GM18517 (cell line): ENCODE results near the gene TLK2.
"Not testable (repeated sequence)": the region's sequence is repeated elsewhere in the genome, so short reads cannot be mapped to it uniquely, and the experiment has no call there.

ENCODE experiments used
- ATAC-seq: cut with Tn5 transposase; IDR thresholded peaks from one replicate; pipeline ENCODE4 v1.9.1; 2021; ENCODE audit warnings: mild to moderate bottlenecking, moderate library complexity; ENCODE audit not compliant: unreplicated experiment

TLK2 gene

DNA sequence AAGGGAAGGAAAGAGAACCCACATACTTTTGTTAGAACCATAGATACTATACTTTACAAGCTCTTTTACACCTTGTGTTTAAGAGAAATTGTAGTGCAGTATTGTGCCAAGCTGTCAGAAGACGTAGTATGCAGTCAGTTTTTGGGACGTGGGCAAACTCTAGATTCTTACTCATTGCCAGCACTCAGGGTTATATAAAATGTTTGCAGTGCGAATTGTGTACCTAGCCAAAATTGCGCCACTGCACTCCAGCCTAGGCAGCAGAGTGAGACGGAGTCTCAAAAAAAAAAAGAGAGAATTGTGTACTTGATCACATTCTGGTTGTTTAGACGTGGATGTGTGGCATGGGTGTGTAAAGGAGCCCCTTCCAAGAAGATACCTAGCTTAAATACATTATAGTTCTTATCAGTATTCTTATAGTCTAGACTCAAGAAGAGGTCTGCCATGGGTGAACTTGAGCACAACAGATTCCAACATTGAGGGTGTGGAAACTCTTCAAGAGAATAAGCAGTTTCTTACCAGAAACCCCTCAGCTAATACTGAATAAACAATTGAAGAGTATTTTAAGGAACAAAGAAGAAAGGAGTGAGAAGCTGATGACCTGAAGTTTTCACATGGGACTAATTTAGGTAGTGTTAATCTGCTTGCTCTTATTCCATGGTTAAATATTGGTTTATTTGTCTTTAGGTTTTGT lies 121.5 kb downstream of the TLK2 start:
- no peak for ATAC-seq

DNA sequence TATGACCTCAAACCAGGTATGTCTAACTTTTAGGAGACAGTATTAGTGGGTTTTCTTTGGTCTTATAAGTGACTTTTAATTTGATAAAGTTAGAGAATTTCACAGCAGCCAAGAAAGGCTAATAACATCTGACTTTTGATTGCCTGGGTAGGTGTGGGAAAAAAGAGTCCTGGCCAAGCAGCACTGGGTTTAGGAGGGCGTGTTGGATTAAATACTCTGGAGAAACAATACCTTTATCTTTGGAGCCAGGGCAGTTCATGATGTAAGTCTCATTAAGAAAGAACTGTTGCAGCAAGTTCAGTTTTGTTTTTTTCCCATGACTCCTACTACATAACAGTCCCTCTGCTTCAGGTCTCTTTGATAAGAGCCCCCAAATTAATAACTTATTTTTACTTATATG lies 122.2 kb downstream of the TLK2 start:
- ATAC-seq, result no peak

GRCh38 chr17:62601471-62601870 lies 122.8 kb downstream of the TLK2 start:
- ATAC-seq, result no peak

DNA sequence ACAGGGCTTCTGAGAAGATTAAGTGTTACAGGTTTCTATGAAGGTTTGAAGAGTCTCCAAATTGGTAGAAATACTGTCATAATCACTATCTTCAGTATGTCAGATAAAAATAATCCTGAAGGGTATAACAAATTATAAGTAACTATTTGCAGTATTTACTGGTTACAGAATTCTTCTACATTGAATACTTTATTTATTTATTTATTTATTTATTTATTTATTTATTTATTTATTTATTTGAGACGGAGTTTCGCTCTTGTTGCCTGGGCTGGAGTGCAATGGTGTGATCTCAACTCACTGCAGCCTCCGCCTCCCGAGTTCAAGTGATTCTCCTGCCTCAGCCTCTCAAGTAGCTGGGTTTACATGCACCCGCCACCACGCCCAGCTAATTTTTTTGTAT lies 125.2 kb downstream of the TLK2 start:
- ATAC-seq, result not testable (repeated sequence)

GRCh38 chr17:62605588-62605987 lies 127.0 kb downstream of the TLK2 start:
- no peak for ATAC-seq

DNA sequence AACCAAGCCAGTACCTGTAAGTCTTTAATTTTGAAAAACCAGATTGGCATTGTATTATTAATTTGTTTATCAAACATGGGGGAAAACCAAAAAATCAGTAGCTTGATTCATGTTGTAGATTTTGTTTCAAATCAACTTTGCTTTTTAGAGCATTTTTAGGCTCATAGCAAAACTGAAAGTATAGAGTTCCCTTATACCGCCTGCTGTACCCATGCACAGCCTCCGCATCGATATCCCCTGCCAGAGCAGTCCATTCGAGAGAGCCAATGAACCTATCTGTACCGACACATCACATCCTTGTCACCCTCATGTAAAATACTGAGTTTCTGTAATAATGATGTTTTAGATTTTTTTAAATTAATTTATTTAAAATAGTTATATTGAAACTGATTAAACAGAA lies 132.7 kb downstream of the TLK2 start:
- ATAC-seq, result peak; percentile 78

DNA sequence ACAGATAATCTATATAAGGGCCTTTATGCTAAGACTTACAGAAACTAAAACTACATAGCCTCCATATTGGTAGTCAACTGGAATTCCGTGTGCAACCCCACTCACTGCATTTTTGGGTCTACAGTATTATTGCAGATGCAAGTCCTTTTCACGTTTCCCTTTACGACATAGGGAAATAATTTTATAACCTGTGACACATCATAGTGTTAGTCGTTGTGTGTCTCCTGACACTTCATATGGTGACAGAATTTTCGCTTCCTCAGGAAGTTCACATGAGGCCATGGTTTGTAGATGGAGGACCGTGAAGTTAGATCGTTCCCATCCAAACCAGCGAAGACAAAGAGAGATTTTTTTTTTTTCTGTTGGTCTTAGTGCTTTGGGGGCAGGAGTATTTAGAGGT lies 133.1 kb downstream of the TLK2 start:
- peak; percentile 15 for ATAC-seq

GRCh38 chr17:62612289-62612688 lies 133.7 kb downstream of the TLK2 start:
- ATAC-seq, result not testable (repeated sequence)

- not testable (repeated sequence) for ATAC-seq
Observed at GRCh38 chr17:62613095-62613494, 134.5 kb downstream of the TLK2 start.

- ATAC-seq, result no peak
Observed at GRCh38 chr17:62614142-62614541, 135.5 kb downstream of the TLK2 start.

- ATAC-seq, result no peak
Observed at GRCh38 chr17:62615503-62615902, 136.9 kb downstream of the TLK2 start.

GRCh38 chr17:62616993-62617893 lies 138.6 kb downstream of the TLK2 start:
- no peak for ATAC-seq

- no peak for ATAC-seq
Observed at GRCh38 chr17:62617894-62618472, 139.4 kb downstream of the TLK2 start.

GRCh38 chr17:62618647-62619416 lies 140.2 kb downstream of the TLK2 start:
- ATAC-seq, result no peak

DNA sequence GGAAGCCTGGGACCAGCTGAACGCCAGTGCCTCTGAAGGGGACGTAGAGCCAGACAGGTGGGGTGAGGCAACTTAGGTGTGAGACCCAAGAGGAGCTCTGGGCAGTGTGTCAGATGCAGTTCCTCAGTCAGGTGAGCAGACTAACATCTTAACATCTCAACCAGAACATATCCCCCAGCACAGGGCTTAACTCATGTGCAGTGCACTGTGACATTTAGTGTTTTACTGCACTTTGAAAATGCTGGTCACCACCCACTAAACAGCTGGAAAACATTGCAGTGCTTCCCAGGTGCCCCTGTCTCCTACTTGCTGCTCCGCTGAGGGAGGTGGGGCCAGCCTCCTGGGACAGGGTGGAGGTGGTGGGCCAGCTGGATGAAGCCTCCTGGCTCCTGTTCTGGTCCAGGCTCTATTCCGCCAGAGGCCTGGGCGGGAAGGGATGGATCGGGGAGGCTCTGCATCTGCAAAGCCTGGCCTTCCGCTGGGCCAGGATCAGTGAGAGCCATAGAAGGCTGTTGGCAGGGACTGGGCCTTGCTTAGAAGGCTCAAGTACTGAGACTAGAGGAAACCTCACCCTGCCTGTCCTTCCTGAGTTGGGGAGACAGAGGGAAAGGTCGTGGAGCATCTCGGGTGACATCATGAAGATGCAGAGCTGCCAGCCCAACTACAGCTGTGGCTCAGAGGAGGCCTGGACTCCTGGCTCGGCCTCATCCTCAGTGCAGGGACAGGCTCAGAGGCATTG lies 141.0 kb downstream of the TLK2 start:
- ATAC-seq, result no peak

DNA sequence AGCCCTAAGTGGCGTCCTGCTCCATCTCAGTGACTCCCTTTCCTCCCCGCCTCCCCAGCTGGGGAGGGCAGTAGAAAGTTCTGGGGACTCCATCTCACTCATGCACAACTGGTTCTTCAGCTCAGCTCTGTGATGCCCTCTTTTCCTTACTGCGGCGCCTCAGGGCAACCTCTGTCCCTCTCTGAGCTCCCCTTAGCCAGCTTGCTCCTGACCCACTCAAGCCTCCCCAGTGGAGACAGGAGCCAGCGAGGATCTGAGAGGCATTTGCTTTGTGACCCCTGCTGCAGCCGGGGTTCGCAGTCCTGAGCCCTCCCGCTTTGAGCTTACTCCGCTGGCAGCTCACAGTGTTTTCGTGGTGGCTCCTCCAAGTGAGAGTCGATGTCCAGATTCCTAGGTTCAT lies 142.6 kb downstream of the TLK2 start:
- no peak for ATAC-seq

- ATAC-seq, result no peak
Observed at GRCh38 chr17:62625184-62625869, 146.7 kb downstream of the TLK2 start.

GRCh38 chr17:62625870-62626200 lies 147.2 kb downstream of the TLK2 start:
- no peak for ATAC-seq

DNA sequence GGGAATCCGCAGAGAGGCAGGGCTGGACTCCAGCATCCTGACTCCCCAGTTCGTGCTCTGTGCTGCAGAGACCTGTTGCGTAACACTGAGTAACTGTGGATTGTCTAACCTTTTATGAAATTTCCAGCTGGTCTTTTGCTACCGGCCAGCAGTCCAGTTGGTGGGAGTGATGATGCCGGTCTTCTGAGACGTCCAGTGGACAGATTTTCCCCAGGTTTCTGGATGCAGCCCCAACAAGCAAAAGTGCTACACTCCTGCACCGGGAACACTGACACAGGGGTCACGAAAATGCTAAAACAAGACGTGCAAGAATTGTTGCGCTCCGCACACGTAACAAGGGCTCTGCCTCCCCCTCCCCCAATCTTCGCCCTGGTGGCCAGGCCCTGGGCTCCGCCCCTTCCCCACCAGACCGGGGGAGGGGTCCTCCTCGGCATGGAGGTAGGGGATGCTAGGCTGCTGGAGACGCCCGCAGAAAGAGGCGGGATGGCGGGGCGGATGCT lies 148.1 kb downstream of the TLK2 start:
- no peak for ATAC-seq
